Neural crest cell (in vitro differentiated cells): Measurements from ENCODE around the gene JTB. TPM values are rescaled to one million over a fixed set of nuclear protein-coding genes. Genes with fewer than 3 reads are reported as not detected.

Source experiments
- DNase-seq: peaks from one replicate; pipeline ENCODE4 v3.0.0; 2021; ENCODE audit warnings: low read depth, mixed read lengths, low spot score
- H3K27ac Mint-ChIP-seq: one replicate; pipeline ENCODE4 v1.8.0; 2021; ENCODE audit warnings: mild to moderate bottlenecking, mixed read lengths; ENCODE audit not compliant: unreplicated experiment
- H3K27me3 Mint-ChIP-seq: 2 replicates; pipeline ENCODE4 v1.8.0; 2021; ENCODE audit warnings: low read depth, mild to moderate bottlenecking, mixed read lengths
- H3K36me3 Mint-ChIP-seq: 2 replicates; pipeline ENCODE4 v1.8.0; 2021; ENCODE audit warnings: low read depth, mild to moderate bottlenecking, mixed read lengths
- H3K4me1 Mint-ChIP-seq: 2 replicates; pipeline ENCODE4 v1.8.0; 2021; ENCODE audit warnings: mixed read lengths
- H3K4me3 Mint-ChIP-seq: one replicate; pipeline ENCODE4 v1.8.0; 2021; ENCODE audit warnings: mild to moderate bottlenecking, mixed read lengths
- H3K9me3 Mint-ChIP-seq: 2 replicates; pipeline ENCODE4 v1.8.0; 2021; ENCODE audit warnings: mixed read lengths
- CTCF ChIP-seq: fragments of 200-600 bp; sonication (generic); conservative IDR thresholded peaks from 2 replicates; pipeline ENCODE4 v1.5.0; 2021; ENCODE audit warnings: antibody characterized with exemption, mild to moderate bottlenecking
- total RNA-seq: library from RNA; stranded (reverse); gene quantifications from 2 replicates; pipeline ENCODE4 v1.2.1, GENCODE V29; 2021

Gene JTB
- total RNA-seq, 1 donor from 2014 or later: 72.9 TPM

GRCh38 chr1:153944005-153944826 lies 33.3 kb downstream of the JTB start:
- no peak for DNase-seq
- Mint-ChIP-seq H3K27ac (no peak overlapping the region), H3K27me3 (no peaks in the 10 kb centered on the region), H3K4me3 (peak overlapping the region; percentile 90), H3K9me3 (no peaks in the 10 kb centered on the region), H3K4me1 (peaks cover 17% of the 10 kb centered on the region), H3K36me3 (peaks cover 3% of the 10 kb centered on the region)
- no peak for TF ChIP-seq CTCF

DNA sequence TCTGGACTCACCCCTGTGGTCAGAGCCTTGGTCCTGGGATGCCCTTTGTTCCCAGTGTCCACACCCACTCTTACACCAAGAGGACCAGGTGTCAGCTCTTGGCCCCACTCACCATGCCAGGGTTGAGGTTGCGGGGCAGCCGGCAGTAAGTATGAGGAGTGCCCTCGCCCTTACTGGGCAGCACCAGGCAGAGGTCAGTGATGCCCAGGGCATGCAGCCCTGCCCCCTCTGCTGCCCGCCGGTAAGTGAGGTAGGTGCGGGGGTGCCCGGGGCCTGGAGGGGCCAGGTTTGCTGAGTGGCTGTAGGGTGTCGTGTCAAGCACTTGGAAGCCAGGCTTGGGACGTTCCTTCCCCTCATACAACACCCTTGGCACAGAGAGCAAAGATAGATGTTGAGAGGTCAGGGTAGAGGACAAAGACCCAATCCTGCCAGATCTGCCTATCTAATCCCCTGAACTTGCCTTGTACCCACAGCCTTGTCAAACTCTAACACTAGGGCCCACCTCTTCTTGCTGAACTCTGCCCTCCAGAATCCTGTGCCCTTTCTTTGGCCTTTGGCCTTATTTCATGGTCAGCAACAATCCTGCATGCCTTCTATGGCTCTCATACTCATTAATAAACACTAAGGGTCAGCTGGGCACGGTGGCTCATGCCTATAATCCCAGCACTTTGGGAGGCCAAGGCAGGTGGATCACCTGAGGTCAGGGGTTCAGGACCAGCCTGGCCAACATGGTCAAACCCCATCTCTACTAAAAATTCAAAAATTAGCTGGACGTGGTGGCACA lies 34.5 kb downstream of the JTB start:
- Mint-ChIP-seq H3K4me3 (peak overlapping the region; percentile 53), H3K27ac (no peak overlapping the region), H3K27me3 (no peaks in the 10 kb centered on the region), H3K36me3 (peaks cover 3% of the 10 kb centered on the region), H3K4me1 (peaks cover 17% of the 10 kb centered on the region), H3K9me3 (no peaks in the 10 kb centered on the region)
- no peak for DNase-seq
- no peak for TF ChIP-seq CTCF

DNA sequence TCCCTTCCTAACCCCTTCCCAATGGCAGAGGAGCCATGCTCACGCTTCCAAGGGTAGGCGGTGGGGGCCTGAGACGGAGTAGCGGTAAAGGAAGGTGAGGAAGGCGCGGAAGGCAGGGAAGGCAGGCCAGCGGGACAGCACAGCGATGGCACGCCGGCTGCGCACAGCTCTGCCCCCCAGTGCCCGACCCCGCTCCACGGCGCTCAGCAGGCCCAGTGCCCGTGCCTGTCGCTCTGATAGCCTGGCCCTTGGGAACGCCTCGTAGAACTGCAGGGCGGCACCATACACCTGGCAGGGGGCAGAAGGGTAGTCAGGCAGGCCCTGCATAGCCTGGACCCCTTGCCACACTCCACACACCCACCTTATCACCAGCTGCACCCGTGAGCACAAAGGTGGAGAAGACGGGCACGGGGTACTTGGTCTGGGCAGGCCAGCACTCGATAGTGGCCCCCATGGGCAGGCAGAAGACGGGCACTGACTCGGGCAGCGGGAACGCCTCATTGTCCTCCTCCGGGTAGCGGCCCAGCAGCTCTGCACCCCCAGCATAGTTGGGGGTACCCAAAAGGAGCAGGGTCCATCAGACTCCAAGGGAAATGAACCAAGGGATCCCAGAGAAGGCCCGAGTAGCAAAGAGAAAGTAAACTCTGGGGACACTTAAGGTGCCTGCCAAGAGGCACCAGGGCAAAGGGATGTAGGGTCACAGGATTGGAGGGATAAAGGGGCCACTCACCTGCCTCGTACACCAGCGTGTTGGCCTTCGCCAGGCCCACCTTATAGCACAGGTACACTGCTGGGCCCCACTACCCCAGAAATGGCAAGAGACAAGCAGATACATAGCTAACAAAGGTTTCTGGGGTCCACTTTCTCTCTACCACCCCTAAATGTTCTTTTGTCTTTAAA lies 35.4 kb downstream of the JTB start:
- no peak for DNase-seq

DNA sequence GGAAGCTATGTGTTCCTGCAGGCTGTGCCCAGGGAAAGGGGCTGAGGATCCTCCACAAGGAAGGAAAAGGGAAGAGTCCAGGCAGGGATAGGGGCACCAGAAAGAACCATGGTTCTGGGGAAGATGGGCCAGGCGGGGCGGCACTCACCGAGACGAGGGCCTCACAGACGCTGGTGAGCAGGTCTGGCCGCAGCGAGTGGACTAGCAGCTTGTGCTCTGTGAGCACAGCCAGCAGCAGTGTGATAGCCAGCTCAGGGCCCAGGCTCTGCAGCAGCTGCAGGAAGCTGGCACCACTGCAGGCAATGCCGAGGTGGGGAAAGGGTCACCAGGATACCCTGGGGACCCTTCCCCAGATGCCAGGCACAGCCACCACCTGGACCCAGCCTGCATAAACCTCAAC lies 36.7 kb downstream of the JTB start:
- Mint-ChIP-seq H3K4me3 (peak overlapping the region; percentile 57), H3K9me3 (no peaks in the 10 kb centered on the region), H3K27ac (no peak overlapping the region), H3K4me1 (peaks cover 14% of the 10 kb centered on the region), H3K36me3 (peaks cover 3% of the 10 kb centered on the region), H3K27me3 (no peaks in the 10 kb centered on the region)
- no peak for DNase-seq
- no peak for TF ChIP-seq CTCF

More for the DNA sequence above, 35.4 kb downstream of the JTB start:
- Mint-ChIP-seq H3K4me3 (peak overlapping the region; percentile 38), H3K27ac (peak overlapping the region; percentile 12), H3K27me3 (no peaks in the 10 kb centered on the region), H3K4me1 (peaks cover 17% of the 10 kb centered on the region), H3K36me3 (peaks cover 3% of the 10 kb centered on the region), H3K9me3 (no peaks in the 10 kb centered on the region)
- no peak for TF ChIP-seq CTCF

GRCh38 chr1:153939476-153939875 lies 38.0 kb downstream of the JTB start:
- DNase-seq: no peak
- no peak for TF ChIP-seq CTCF
- H3K36me3 Mint-ChIP-seq: peaks cover 5% of the 10 kb centered on the region
- H3K27ac Mint-ChIP-seq: peak overlapping the region; percentile 78
- peak overlapping the region; percentile 54 for H3K4me3 Mint-ChIP-seq
- peaks cover 2% of the 10 kb centered on the region for H3K4me1 Mint-ChIP-seq
- H3K27me3 Mint-ChIP-seq: no peaks in the 10 kb centered on the region
- H3K9me3 Mint-ChIP-seq: no peaks in the 10 kb centered on the region
